BLaER1 treated with 17β-estradiol and CSF1 and Interleukin-3, amounts not matched to agents 10 nM and 100 nM (cell line): ENCODE measurements around the gene PXK.

ENCODE experiments used
- H3K27ac ChIP-seq, 11 experiments: shearing (Covaris generic); formaldehyde crosslinking; 2 replicates each; pipeline ENCODE4 v1.8.1; 2022
- H3K27me3 ChIP-seq, 11 experiments: shearing (Covaris generic); formaldehyde crosslinking; 2 replicates each; pipeline ENCODE4 v1.8.1; 2022
- H3K36me3 ChIP-seq, 11 experiments: shearing (Covaris generic); formaldehyde crosslinking; 2 replicates each; pipeline ENCODE4 v1.8.1; 2022
- H3K4me1 ChIP-seq, 10 experiments: shearing (Covaris generic); formaldehyde crosslinking; 2 replicates each; pipeline ENCODE4 v1.8.1; 2022
- H3K4me2 ChIP-seq, 11 experiments: shearing (Covaris generic); formaldehyde crosslinking; 2 replicates each; pipeline ENCODE4 v1.8.1; 2022
- H3K4me3 ChIP-seq, 10 experiments: shearing (Covaris generic); formaldehyde crosslinking; 2 replicates each; pipeline ENCODE4 v1.8.1; 2022
- H3K9ac ChIP-seq, 11 experiments: shearing (Covaris generic); formaldehyde crosslinking; 2 replicates each; pipeline ENCODE4 v1.8.1; 2022
- H3K9me3 ChIP-seq, 11 experiments: shearing (Covaris generic); formaldehyde crosslinking; replicated peaks in 1 of 11; 2 replicates each; pipeline ENCODE4 v1.8.1; 2022
- H4K20me1 ChIP-seq, 11 experiments: shearing (Covaris generic); formaldehyde crosslinking; 2 replicates each; pipeline ENCODE4 v1.8.1; 2022
- Cebpa-rat ChIP-seq, 11 experiments: shearing (Covaris generic); IDR thresholded peaks; 2 replicates each; pipeline ENCODE4 v1.8.1; 2022

The PXK gene

DNA sequence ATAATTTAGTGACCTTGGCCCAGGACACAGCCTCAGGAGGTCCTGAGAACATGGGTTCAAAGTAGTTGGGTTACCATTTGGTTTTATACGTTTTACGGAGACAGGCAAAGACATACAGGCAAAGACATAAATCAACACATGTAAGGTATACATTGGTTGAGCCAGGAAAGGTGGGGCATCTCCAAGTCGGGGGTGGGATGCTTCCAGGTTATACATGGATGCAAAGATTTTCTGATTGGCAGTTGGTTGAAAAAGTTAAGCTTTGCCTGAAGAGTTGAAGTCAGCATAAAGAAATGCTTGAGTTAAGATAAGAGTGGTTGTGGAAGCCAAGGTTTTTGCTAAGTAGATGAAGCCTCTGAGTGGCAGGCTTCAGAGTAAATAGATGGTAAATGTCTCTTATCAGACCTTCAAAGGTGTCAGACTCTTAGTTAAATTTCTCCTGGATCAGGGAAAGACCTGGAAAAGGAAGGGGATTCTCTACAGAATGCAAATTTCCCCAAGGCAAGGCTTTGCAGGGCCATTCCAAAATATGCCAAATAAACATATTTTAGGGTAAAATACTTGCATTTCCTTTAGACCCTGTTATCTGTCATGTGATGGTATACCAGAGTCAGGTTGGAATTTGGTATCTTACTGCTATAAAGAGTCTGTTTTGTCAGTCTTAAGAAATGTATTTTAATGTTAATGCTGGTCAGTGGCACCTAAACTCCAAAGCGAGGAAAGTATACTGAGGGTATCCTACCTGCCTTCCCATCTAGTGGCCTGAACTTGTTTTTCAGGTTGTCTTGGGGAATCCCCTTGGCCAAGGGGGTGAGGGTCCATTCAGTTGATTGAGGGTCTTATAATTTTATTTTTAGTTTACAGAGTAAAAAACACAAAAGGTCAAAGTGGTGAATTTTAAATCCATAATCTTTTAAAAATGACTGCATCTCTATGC, 109.1 kb downstream of the PXK start:
- Histone ChIP-seq H3K9ac (no peak overlapping the region), H3K36me3 (no peaks in the 10 kb centered on the region), H3K4me1 (no peaks in the 10 kb centered on the region), H3K9me3 (no peaks in the 10 kb centered on the region), H3K27ac (no peak overlapping the region), H3K4me2 (no peak overlapping the region), H3K4me3 (no peak overlapping the region), H4K20me1 (no peaks in the 10 kb centered on the region), H3K27me3 (no peaks in the 10 kb centered on the region)
- no peak for TF ChIP-seq Cebpa-rat (IDR thresholded peaks at IDR 0.05)

DNA sequence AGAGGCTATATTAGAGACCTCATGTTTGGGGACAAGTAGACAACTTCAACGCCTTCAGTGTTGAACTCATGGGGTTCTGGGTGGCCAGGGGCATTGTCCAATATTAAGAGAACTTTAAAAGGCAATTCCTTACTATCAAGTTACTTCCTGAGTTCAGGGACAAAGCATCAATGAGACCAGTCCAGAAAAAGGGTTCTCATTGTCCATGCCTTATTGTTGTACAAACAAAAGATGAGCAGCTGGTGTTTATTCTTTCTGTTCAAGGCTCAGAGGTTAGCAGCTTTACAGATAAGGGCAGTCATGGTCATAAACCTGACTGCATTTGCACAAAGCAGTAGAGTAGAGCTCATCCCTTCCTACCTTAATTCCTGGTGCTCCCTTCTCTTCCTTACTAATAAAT, 119.5 kb downstream of the PXK start:
- H3K9ac ChIP-seq, result no peak overlapping the region
- H3K4me1 ChIP-seq, result peaks cover 0 to 13% (median 4%) of the 10 kb centered on the region in 10 experiments; a peak in 10 of 20 replicates
- no peaks in the 10 kb centered on the region; a peak in 1 of 22 replicates for H3K36me3 ChIP-seq
- no peak for TF ChIP-seq Cebpa-rat (IDR thresholded peaks at IDR 0.05)
- H3K27me3 ChIP-seq, result no peaks in the 10 kb centered on the region
- H3K4me2 ChIP-seq, result no peak overlapping the region
- no peaks in the 10 kb centered on the region for H4K20me1 ChIP-seq
- peaks cover 37 to 49% (median 45%) of the 10 kb centered on the region in 11 experiments for H3K9me3 ChIP-seq
- H3K27ac ChIP-seq, result no peak overlapping the region
- no peak overlapping the region for H3K4me3 ChIP-seq

DNA sequence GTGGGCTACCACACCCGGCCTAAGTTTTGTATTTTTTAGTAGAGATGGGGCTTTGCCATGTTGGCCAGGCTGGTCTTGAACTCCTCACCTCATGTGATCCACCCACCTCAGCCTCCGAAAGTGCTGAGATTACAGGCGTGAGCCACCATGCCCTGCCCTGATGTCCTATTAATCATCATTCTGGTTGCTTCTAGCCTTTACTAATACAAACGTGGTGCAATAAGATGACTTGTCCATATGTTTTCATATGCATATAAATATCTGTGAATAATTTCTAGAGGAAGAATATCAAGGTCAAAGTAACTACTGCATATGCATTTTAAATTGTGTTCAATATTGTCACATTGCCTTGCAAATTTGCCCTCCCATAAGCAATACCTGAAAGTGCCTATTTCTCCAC, 126.5 kb downstream of the PXK start:
- no peak for TF ChIP-seq Cebpa-rat (IDR thresholded peaks at IDR 0.05)
- no peaks in the 10 kb centered on the region; a peak in 1 of 22 replicates for H3K36me3 ChIP-seq

DNA sequence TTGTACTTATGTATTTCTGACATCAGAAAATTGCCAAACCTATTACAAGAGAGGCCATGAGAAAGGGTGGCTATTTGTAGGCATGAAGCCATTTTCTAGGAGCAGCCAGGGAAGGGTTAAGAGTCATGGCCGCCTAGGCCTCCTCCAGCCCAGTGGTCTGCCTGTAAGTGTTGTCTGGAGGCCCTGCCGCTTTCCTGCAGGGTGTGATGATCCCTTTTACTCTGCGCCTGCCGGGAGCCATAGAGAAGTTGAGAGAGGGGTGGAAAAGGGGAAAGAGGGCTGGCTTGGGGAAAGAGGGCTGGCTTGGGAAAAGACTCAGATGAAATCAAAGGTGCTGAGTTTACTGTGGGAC, 130.1 kb downstream of the PXK start:
- H3K4me2 ChIP-seq, result peak overlapping the region; percentile 51 to 78 (median 65); a peak in 19 of 22 replicates
- H3K4me1 ChIP-seq, result peaks cover 12 to 15% (median 14%) of the 10 kb centered on the region in 10 experiments; a peak in 19 of 20 replicates
- no peaks in the 10 kb centered on the region for H3K27me3 ChIP-seq
- H3K36me3 ChIP-seq, result no peaks in the 10 kb centered on the region
- H3K9ac ChIP-seq, result no peak overlapping the region
- no peaks in the 10 kb centered on the region for H4K20me1 ChIP-seq
- peaks cover 0 to 5% (median 0%) of the 10 kb centered on the region in 11 experiments; a peak in 1 of 22 replicates for H3K9me3 ChIP-seq
- no peak for TF ChIP-seq Cebpa-rat (IDR thresholded peaks at IDR 0.05)
- H3K27ac ChIP-seq, result no peak overlapping the region
- H3K4me3 ChIP-seq, result no peak overlapping the region

More for the DNA sequence above, 126.5 kb downstream of the PXK start:
- H4K20me1 ChIP-seq, result no peaks in the 10 kb centered on the region
- no peak overlapping the region for H3K4me3 ChIP-seq
- no peak overlapping the region for H3K9ac ChIP-seq
- H3K4me1 ChIP-seq, result peaks cover 12 to 15% (median 14%) of the 10 kb centered on the region in 10 experiments; a peak in 19 of 20 replicates
- peaks cover 23 to 36% (median 33%) of the 10 kb centered on the region in 11 experiments for H3K9me3 ChIP-seq
- no peaks in the 10 kb centered on the region for H3K27me3 ChIP-seq
- no peak overlapping the region for H3K27ac ChIP-seq
- no peak overlapping the region for H3K4me2 ChIP-seq

DNA sequence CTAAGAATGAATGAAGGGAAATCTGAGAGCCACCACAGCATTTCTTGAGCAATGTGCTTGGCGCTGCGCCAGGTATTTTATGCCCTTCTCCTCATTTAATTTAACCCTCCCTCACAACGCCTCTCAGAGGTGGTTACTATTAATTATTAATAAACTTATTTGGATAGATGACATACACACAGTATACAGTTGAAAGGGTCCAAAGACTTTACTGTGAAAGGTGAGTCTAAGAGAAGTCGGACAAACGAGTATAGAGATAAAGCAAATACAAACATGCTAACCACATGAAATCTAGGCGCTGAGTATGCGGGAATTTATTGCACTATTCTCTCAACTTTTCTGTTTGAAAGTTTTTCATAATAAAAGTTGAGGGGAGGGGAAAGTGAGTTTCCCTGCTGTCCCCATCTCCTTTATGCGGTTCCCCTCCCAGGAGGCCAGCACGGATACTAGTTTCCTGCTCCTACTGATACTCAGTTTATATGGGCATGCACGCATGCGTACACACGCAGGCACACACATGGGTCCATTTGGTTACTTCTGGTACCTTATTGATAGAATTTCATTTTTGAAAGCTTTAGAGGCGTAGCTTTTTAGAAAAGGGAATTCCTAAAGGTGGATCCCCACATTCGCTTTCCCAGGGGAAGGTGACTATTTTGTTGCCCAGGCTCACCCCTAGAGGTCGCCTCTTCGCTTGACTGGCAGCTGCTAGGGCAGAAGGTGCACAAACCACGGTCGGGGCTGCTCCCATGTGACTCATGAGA, 130.7 kb downstream of the PXK start:
- TF ChIP-seq Cebpa-rat (IDR thresholded peaks at IDR 0.05), result no peak
- Histone ChIP-seq H3K9ac (0 out of 22 replicates have a peak overlapping the region, but pooled peaks of 1 of the 11 experiments have one; percentile 7), H3K27ac (no peak overlapping the region), H3K4me2 (peak overlapping the region; percentile 51 to 78 (median 65)), H3K4me3 (peak overlapping the region in 5 of 10 experiments; percentile 6 to 32 (median 17); a peak in 4 of 20 replicates), H3K4me1 (peaks cover 12 to 15% (median 14%) of the 10 kb centered on the region in 10 experiments; a peak in 19 of 20 replicates), H3K9me3 (0 out of 22 replicates have a peak, but pooled peaks cover 0 to 1% (median 0%) of the 10 kb centered on the region in 11 experiments), H3K36me3 (no peaks in the 10 kb centered on the region), H3K27me3 (no peaks in the 10 kb centered on the region), H4K20me1 (no peaks in the 10 kb centered on the region)

DNA sequence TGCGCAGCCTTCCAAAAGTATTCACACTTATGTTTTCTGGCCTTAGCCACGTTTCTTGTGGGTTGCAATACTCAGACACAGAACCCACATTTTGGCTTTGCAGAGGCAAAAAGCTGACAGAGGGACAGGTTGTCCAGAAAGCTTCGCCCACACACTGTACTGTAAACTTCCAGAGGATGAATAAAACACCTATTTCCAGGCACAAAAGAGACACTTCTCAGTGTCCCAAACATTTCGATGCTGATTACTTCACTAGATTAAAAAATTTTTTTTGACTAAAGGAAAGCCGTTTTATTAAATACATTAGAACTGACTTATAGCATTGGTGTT, 131.2 kb downstream of the PXK start:
- TF ChIP-seq Cebpa-rat (IDR thresholded peaks at IDR 0.05), result no peak
- H3K4me2 ChIP-seq, result peak overlapping the region; percentile 51 to 78 (median 65)
- no peaks in the 10 kb centered on the region for H3K36me3 ChIP-seq
- H4K20me1 ChIP-seq, result no peaks in the 10 kb centered on the region
- H3K9ac ChIP-seq, result 0 out of 22 replicates have a peak overlapping the region, but pooled peaks of 1 of the 11 experiments have one; percentile 7
- H3K27me3 ChIP-seq, result no peaks in the 10 kb centered on the region
- 0 out of 20 replicates have a peak overlapping the region, but pooled peaks of 2 of the 10 experiments have one; percentile 6 to 27 for H3K4me3 ChIP-seq
- peaks cover 12 to 20% (median 14%) of the 10 kb centered on the region in 10 experiments; a peak in 19 of 20 replicates for H3K4me1 ChIP-seq
- no peaks in the 10 kb centered on the region for H3K9me3 ChIP-seq
- H3K27ac ChIP-seq, result no peak overlapping the region

DNA sequence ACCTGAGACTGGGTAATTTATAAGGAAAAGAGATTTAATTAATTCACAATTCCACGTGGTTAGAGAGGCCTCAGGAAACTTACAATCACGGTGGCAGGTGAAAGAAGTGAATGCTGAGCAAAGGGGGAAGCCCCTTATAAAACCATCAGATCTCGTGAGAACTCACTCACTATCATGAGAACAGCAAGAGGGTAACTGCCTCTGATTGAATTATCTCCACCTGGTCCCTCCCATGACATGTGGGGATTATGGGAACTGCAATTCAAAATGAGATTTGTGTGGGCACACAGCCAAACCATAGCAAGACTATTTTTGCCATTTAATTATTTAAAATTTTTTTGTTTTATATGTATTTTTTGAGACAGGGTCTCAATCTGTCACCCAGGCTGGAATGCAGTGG, 132.2 kb downstream of the PXK start:
- Histone ChIP-seq H3K4me2 (no peak overlapping the region), H3K27ac (no peak overlapping the region), H3K4me1 (peaks cover 12 to 30% (median 15%) of the 10 kb centered on the region in 10 experiments; a peak in 19 of 20 replicates), H3K9ac (no peak overlapping the region), H3K27me3 (no peaks in the 10 kb centered on the region), H4K20me1 (no peaks in the 10 kb centered on the region), H3K36me3 (no peaks in the 10 kb centered on the region), H3K4me3 (no peak overlapping the region), H3K9me3 (no peaks in the 10 kb centered on the region)
- TF ChIP-seq Cebpa-rat (IDR thresholded peaks at IDR 0.05), result no peak

DNA sequence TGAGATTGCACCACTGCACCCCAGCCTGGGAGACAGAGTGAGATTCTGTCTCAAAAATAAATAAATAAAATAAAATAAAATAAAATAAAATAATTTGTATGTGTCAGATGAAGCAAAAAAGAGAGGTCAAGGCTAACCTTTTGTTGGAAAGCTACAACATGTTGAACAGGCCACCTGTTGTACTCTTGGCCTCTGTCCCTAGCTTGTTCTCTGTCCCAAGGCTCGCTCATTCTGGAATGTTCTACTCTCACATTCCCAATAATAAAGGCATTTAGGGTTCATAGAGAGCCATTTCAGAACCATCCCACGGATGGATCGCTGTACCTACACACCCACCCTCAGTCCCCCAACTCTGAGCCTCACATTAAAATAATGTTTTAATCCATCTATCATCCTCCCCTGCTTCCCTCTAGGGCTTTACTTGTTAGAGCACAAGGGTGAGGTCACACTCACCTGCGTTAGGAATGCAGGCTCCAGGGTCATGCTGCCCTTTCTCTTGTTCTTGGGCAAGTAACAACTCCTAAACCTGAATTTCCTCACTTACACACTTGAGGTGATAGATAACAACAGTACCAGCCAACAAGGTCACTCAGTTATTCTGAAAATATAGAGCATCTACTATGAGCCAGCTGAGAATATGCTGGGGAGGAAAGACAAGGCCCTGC, 134.3 kb downstream of the PXK start:
- TF ChIP-seq Cebpa-rat (IDR thresholded peaks at IDR 0.05), result no peak
- Histone ChIP-seq H3K36me3 (no peaks in the 10 kb centered on the region), H4K20me1 (no peaks in the 10 kb centered on the region), H3K27ac (no peak overlapping the region), H3K27me3 (no peaks in the 10 kb centered on the region), H3K4me3 (no peak overlapping the region), H3K9ac (no peak overlapping the region), H3K9me3 (no peaks in the 10 kb centered on the region), H3K4me1 (peaks cover 14 to 52% (median 33%) of the 10 kb centered on the region in 10 experiments), H3K4me2 (no peak overlapping the region)
